ENCODE measurements around the gene ARHGDIB. TPM values are rescaled to one million over a fixed set of nuclear protein-coding genes. Genes with fewer than 3 reads are reported as not detected.

Gene ARHGDIB
- total RNA-seq, 1 experiment from 2014 or later: 23.5 TPM

DNA sequence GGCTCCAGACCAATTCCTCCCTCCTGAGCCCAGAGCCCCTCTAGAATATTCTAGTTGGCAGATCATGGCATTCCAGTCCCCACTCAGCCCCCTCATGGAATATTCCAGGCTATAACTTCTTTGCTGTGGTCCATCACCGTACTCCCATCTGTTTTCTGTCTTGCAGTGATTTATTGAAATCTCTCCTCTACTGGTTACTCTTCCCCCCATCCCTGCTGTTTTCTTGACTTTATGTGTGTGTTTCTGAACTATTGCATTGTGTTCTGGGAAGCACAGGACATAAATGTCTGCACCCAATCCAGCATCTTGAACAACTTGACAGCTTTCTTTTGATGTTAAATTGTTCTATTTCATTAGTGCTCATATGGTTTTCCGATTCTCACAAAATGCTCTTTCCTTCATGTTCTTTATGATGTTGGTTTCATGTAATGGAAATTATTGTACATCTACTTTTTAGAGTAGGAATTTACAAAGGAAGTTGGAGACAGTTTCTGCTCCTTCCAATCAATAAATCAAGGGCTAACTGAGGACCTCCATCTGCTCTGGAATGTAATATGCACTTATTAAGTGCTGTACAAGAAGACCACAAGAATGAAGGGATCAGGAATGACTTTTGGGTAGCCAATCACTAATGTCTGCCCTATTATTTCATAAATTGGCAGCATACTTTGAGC is 37.8 kb upstream of the ARHGDIB start:
- no peak for DNase-seq
- intact Hi-C loops (cut with micrococcal nuclease; ENCODE audit: unreplicated experiment): loop anchor here (5.0 kb wide), 2 partner anchors 153 to 223 kb away; partner anchors contain the start of gene RERG
- H3K36me3 Mint-ChIP-seq (ENCODE audit: insufficient read depth, unreplicated experiment): no peaks in the 10 kb centered on the region
- no peaks in the 10 kb centered on the region for H3K27me3 Mint-ChIP-seq (ENCODE audit: unreplicated experiment)
- CTCF ChIA-PET: interaction anchor here (0.6 kb wide), 1 partner anchor 171 kb away, joined by 3 read pairs; no protein-coding TSS in a partner anchor
- TF ChIP-seq, protein P1, sequence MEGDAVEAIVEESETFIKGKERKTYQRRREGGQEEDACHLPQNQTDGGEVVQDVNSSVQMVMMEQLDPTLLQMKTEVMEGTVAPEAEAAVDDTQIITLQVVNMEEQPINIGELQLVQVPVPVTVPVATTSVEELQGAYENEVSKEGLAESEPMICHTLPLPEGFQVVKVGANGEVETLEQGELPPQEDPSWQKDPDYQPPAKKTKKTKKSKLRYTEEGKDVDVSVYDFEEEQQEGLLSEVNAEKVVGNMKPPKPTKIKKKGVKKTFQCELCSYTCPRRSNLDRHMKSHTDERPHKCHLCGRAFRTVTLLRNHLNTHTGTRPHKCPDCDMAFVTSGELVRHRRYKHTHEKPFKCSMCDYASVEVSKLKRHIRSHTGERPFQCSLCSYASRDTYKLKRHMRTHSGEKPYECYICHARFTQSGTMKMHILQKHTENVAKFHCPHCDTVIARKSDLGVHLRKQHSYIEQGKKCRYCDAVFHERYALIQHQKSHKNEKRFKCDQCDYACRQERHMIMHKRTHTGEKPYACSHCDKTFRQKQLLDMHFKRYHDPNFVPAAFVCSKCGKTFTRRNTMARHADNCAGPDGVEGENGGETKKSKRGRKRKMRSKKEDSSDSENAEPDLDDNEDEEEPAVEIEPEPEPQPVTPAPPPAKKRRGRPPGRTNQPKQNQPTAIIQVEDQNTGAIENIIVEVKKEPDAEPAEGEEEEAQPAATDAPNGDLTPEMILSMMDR (IDR thresholded peaks at IDR 0.05; ENCODE audit: unreplicated experiment): no peak
- H3K4me1 Mint-ChIP-seq (ENCODE audit: low read depth, unreplicated experiment): peaks cover 20% of the 10 kb centered on the region
- no peak overlapping the region for H3K4me3 Mint-ChIP-seq (ENCODE audit: low read depth, unreplicated experiment)
- no TSS peak for BruUV-seq (replicated peaks)
- no peak overlapping the region for H3K27ac Mint-ChIP-seq (ENCODE audit: unreplicated experiment)
- no peaks in the 10 kb centered on the region for H3K9me3 Mint-ChIP-seq (ENCODE audit: low read depth, unreplicated experiment)

- DNase-seq: no peak
- CTCF ChIA-PET: no interaction called here
- Mint-ChIP-seq H3K9me3 (ENCODE audit: low read depth, unreplicated experiment) (no peaks in the 10 kb centered on the region), H3K27me3 (ENCODE audit: unreplicated experiment) (no peaks in the 10 kb centered on the region), H3K27ac (ENCODE audit: unreplicated experiment) (no peak overlapping the region), H3K4me3 (ENCODE audit: low read depth, unreplicated experiment) (no peak overlapping the region), H3K36me3 (ENCODE audit: insufficient read depth, unreplicated experiment) (no peaks in the 10 kb centered on the region), H3K4me1 (ENCODE audit: low read depth, unreplicated experiment) (peaks cover 25% of the 10 kb centered on the region)
- no TSS peak for BruUV-seq (replicated peaks)
- TF ChIP-seq, protein P1 (IDR thresholded peaks at IDR 0.05; ENCODE audit: unreplicated experiment): no peak
- intact Hi-C loops (cut with micrococcal nuclease; ENCODE audit: unreplicated experiment): loop anchor here (5.0 kb wide), 2 partner anchors 154 to 224 kb away; partner anchors contain the start of gene RERG
Measured at GRCh38 chr12:14997998-14998397, 36.6 kb upstream of the ARHGDIB start.

GRCh38 chr12:14995583-14996425 is 34.4 kb upstream of the ARHGDIB start:
- peaks cover 28% of the 10 kb centered on the region for H3K4me1 Mint-ChIP-seq (ENCODE audit: low read depth, unreplicated experiment)
- no peak for DNase-seq
- no peak overlapping the region for H3K4me3 Mint-ChIP-seq (ENCODE audit: low read depth, unreplicated experiment)
- H3K27me3 Mint-ChIP-seq (ENCODE audit: unreplicated experiment): no peaks in the 10 kb centered on the region
- H3K27ac Mint-ChIP-seq (ENCODE audit: unreplicated experiment): no peak overlapping the region
- no peaks in the 10 kb centered on the region for H3K9me3 Mint-ChIP-seq (ENCODE audit: low read depth, unreplicated experiment)
- TF ChIP-seq, protein P1 (IDR thresholded peaks at IDR 0.05; ENCODE audit: unreplicated experiment): peak; percentile 50
- CTCF ChIA-PET: interaction anchor here (0.7 to 2.3 kb wide), 14 partner anchors 8 to 251 kb away, joined by 3 to 23 read pairs (median 3); partner anchors contain the start of genes C12orf60, ERP27, RERG and WBP11
- no TSS peak for BruUV-seq (replicated peaks)
- H3K36me3 Mint-ChIP-seq (ENCODE audit: insufficient read depth, unreplicated experiment): no peaks in the 10 kb centered on the region
- intact Hi-C loops (cut with micrococcal nuclease; ENCODE audit: unreplicated experiment): loop anchor here (1.0 to 5.0 kb wide), 4 partner anchors 151 to 226 kb away; partner anchors contain the start of gene RERG

DNA sequence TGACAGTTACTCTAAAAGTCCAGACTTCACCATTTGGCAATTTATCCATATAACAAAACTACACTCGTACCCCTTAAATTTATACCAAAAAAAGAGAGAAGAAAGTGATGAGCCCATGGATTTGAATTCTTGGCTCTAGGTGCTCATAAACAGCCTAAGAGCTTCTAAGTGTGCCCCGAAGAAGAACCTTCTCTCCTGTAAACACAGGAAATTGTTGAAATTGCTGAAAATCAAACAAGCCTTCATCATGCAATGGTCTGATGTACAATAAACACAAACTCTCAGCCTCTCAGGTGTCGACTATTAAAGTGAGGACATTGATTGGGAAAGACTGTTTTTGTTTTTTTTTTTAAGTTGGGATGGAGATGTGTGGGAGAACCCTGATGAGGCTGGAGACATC is 33.2 kb upstream of the ARHGDIB start:
- no TSS peak for BruUV-seq (replicated peaks)
- CTCF ChIA-PET: interaction anchor here (1.9 to 2.3 kb wide), 2 partner anchors 184 to 191 kb away, joined by 6 to 23 read pairs; partner anchors contain the start of genes C12orf60 and WBP11

More for the DNA sequence above, 33.2 kb upstream of the ARHGDIB start:
- Mint-ChIP-seq H3K27ac (ENCODE audit: unreplicated experiment) (no peak overlapping the region), H3K4me1 (ENCODE audit: low read depth, unreplicated experiment) (peaks cover 25% of the 10 kb centered on the region), H3K4me3 (ENCODE audit: low read depth, unreplicated experiment) (no peak overlapping the region), H3K9me3 (ENCODE audit: low read depth, unreplicated experiment) (peaks cover 5% of the 10 kb centered on the region), H3K27me3 (ENCODE audit: unreplicated experiment) (no peaks in the 10 kb centered on the region), H3K36me3 (ENCODE audit: insufficient read depth, unreplicated experiment) (no peaks in the 10 kb centered on the region)
- TF ChIP-seq, protein P1 (IDR thresholded peaks at IDR 0.05; ENCODE audit: unreplicated experiment): no peak
- intact Hi-C loops (cut with micrococcal nuclease; ENCODE audit: unreplicated experiment): loop anchor here (1.0 to 5.0 kb wide), 5 partner anchors 149 to 270 kb away; partner anchors contain the start of gene RERG
- no peak for DNase-seq

All from Calu3 (cell line).